DOHH2 (cell line): ENCODE results near the gene TBCD.

Experiments
- EZH2phosphoT487 ChIP-seq: fragments of 200-600 bp; sonication (generic); IDR thresholded peaks from 2 replicates; pipeline ENCODE4 v1.6.1; 2017; ENCODE audit warnings: borderline replicate concordance, mild to moderate bottlenecking, antibody characterized with exemption, low read length, moderate library complexity, mixed read lengths
- TF ChIP-seq, protein P1 (sequence below): fragments of 200-600 bp; sonication (generic); IDR thresholded peaks from one replicate; pipeline ENCODE4 v1.5.1; 2014; ENCODE audit warnings: antibody characterized with exemption, mild to moderate bottlenecking, low read depth, low read length; ENCODE audit not compliant: poor library complexity, severe bottlenecking

DNA sequence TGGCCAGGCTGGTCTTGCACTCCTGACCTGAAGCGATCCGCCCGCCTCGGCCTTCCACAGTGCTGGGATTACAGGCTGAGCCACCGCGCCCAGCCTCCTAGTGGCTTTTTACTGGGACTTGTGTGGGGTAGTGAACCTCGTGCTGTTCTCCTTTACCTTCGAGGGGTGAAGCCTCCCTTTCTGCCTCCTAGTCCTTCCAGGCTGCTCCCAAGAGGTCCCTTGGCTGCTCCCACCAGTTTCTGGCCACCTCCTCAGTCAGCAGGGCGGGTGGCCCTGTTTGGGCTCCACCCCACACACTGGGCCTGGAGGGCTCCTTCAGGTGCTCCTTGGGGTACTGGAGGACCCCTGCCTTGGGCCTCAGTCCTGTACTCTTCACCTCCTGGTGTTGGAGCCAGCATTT is 158.9 kb downstream of the TBCD start:
- TF ChIP-seq, protein P1, sequence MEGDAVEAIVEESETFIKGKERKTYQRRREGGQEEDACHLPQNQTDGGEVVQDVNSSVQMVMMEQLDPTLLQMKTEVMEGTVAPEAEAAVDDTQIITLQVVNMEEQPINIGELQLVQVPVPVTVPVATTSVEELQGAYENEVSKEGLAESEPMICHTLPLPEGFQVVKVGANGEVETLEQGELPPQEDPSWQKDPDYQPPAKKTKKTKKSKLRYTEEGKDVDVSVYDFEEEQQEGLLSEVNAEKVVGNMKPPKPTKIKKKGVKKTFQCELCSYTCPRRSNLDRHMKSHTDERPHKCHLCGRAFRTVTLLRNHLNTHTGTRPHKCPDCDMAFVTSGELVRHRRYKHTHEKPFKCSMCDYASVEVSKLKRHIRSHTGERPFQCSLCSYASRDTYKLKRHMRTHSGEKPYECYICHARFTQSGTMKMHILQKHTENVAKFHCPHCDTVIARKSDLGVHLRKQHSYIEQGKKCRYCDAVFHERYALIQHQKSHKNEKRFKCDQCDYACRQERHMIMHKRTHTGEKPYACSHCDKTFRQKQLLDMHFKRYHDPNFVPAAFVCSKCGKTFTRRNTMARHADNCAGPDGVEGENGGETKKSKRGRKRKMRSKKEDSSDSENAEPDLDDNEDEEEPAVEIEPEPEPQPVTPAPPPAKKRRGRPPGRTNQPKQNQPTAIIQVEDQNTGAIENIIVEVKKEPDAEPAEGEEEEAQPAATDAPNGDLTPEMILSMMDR = no peak
- TF ChIP-seq EZH2phosphoT487 = no peak
